ENCODE data around the gene SRRT. TPM values are rescaled to one million over a fixed set of nuclear protein-coding genes. Genes with fewer than 3 reads are reported as not detected.

SRRT gene
- total and polyA plus RNA-seq, 2 of the 4 experiments (the other 2 are of a cell fraction) = 41.4 to 93.5 TPM

- H3K9me1 ChIP-seq (ENCODE audit: insufficient read depth, low read length) = no peaks in the 10 kb centered on the region
- CTCF ChIA-PET = no interaction called here
- in situ Hi-C loops (cut with MboI; ENCODE audit: low sequenced_read_pairs) = loop anchor here (5.0 to 25.0 kb wide), 3 partner anchors 153 to 398 kb away; partner anchors contain the start of genes FBXO24, LRCH4, POP7 and SPACDR
Measured at GRCh38 chr7:100859856-100860255, 15.0 kb upstream of the SRRT start.

More at GRCh38 chr7:100859856-100860255, 15.0 kb upstream of the SRRT start:
- H3K4me2 ChIP-seq (ENCODE audit: low read depth, low read length) = no peak overlapping the region
- H3K4ac ChIP-seq (ENCODE audit: low read depth, low read length) = no peak overlapping the region
- no peak overlapping the region for H3K18ac ChIP-seq (ENCODE audit: low read depth, low read length)
- ATAC-seq (ENCODE audit: low read depth) = no peak
- H4K91ac ChIP-seq (ENCODE audit: insufficient read depth, low read depth, low read length) = no peak overlapping the region
- intact Hi-C loops (cut with micrococcal nuclease) (no loop called here), dilution Hi-C loops (cut with HindIII; ENCODE audit: low sequenced_read_pairs, unreplicated experiment) (no loop called here)
- H3K9ac ChIP-seq (ENCODE audit: low read depth, low read length) = no peak overlapping the region
- H3K14ac ChIP-seq (replicated peaks; ENCODE audit: low read depth, low read length) = no peak overlapping the region
- DNase-seq = no peak
- no peak overlapping the region for H3K23ac ChIP-seq (ENCODE audit: low read depth, low read length)
- POLR2A ChIA-PET (ENCODE audit: unreplicated experiment) = no interaction called here
- 98% methylated on average over 9 of the region's 15 CpGs; no CpG with 5 or more reads in 1 of the 2 experiments for WGBS, 2 experiments (ENCODE audit: extremely low coverage in 2 of 2, insufficient read length in 1 of 2)
- H3K79me1 ChIP-seq (ENCODE audit: low read depth in 1 of 2, low read length in 2 of 2) = peaks cover 8 to 10% of the 10 kb centered on the region in 2 experiments
- H2AFZ ChIP-seq (replicated peaks; ENCODE audit: low read length, poor library complexity) = no peak overlapping the region
- H4K20me1 ChIP-seq (ENCODE audit: insufficient read depth, low read length) = no peaks in the 10 kb centered on the region; the same call in 1 of the 2 replicates
- no peak overlapping the region for H3K27ac ChIP-seq (ENCODE audit: insufficient read depth, low read length)
- H2BK5ac ChIP-seq (ENCODE audit: low read depth, low read length, poor library complexity, severe bottlenecking) = no peak overlapping the region
- no peaks in the 10 kb centered on the region for H3K4me1 ChIP-seq (ENCODE audit: control insufficient read depth, insufficient read depth, low read length)
- H3K4me3 ChIP-seq (ENCODE audit: insufficient read depth, low read depth, low read length) = no peak overlapping the region
- peaks cover 32% of the 10 kb centered on the region for H3K36me3 ChIP-seq (ENCODE audit: control insufficient read depth, insufficient read depth, low read length)
- H3K9me3 ChIP-seq (ENCODE audit: control insufficient read depth, insufficient read depth, low read length) = no peaks in the 10 kb centered on the region
- no peak overlapping the region for H2BK120ac ChIP-seq (ENCODE audit: low read depth, low read length)
- TF ChIP-seq MAZ (IDR thresholded peaks at IDR 0.05; ENCODE audit: borderline replicate concordance, low read depth, low read length) = no peak
- TF ChIP-seq CEBPB (IDR thresholded peaks at IDR 0.05; ENCODE audit: low read depth, low read length) = no peak
- no peak for TF ChIP-seq FOS (IDR thresholded peaks at IDR 0.05; ENCODE audit: low read depth, low read length)
- no peak for TF ChIP-seq MXI1 (IDR thresholded peaks at IDR 0.05; ENCODE audit: borderline replicate concordance, low read depth, low read length)
- TF ChIP-seq SMC3 (IDR thresholded peaks at IDR 0.05; ENCODE audit: low read depth, low read length) = no peak
- TF ChIP-seq CTCF (conservative IDR thresholded peaks at IDR 0.05; ENCODE audit: low read depth, low read length) = no peak
- TF ChIP-seq CHD1 (IDR thresholded peaks at IDR 0.05; ENCODE audit: low read depth, low read length) = no peak
- TF ChIP-seq RAD21 (IDR thresholded peaks at IDR 0.05; ENCODE audit: low read length) = no peak
- TF ChIP-seq POLR2A (IDR thresholded peaks at IDR 0.05; ENCODE audit: low read depth, low read length) = no peak
- TF ChIP-seq RFX5 (IDR thresholded peaks at IDR 0.05; ENCODE audit: low read depth, low read length) = no peak
- no peak for TF ChIP-seq MAFK (IDR thresholded peaks at IDR 0.05; ENCODE audit: low read depth, low read length)
- TF ChIP-seq RCOR1 (IDR thresholded peaks at IDR 0.05; ENCODE audit: insufficient replicate concordance, low read length) = no peak
- no peak for TF ChIP-seq BHLHE40 (IDR thresholded peaks at IDR 0.05; ENCODE audit: low read depth, low read length)
- TF ChIP-seq NFE2L2 (IDR thresholded peaks at IDR 0.05; ENCODE audit: low read depth, low read length) = no peak
- no peak for TF ChIP-seq USF2 (IDR thresholded peaks at IDR 0.05; ENCODE audit: low read depth, low read length)
- TF ChIP-seq ELK1 (IDR thresholded peaks at IDR 0.05; ENCODE audit: borderline replicate concordance, low read depth, low read length) = no peak
- peak overlapping the region; percentile 28 for H2AK9ac ChIP-seq (replicated peaks; ENCODE audit: low read depth, low read length, poor library complexity)
- no peak overlapping the region for H4K8ac ChIP-seq (ENCODE audit: low read depth in 2 of 2, low read length in 2 of 2)
- H2BK20ac ChIP-seq (ENCODE audit: low read depth, low read length) = no peak overlapping the region
- no TSS peak for BruUV-seq (replicated peaks)
- no peak overlapping the region for H3K56ac ChIP-seq (ENCODE audit: extremely low read depth, insufficient read depth, low read length)
- no peak overlapping the region for H2AK5ac ChIP-seq (ENCODE audit: low read depth, low read length)
- H2BK15ac ChIP-seq (ENCODE audit: low read depth, low read length) = no peak overlapping the region
- no peak overlapping the region for H4K5ac ChIP-seq (ENCODE audit: low read depth, low read length)
- H3K27me3 ChIP-seq (ENCODE audit: control insufficient read depth, insufficient read depth, low read length) = no peaks in the 10 kb centered on the region
